GF-D8 (cell line): Measurements from ENCODE around the gene MAPKAP1.

Source experiments
- DNase-seq: peaks from one replicate; lab custom pipeline; 2025; lab: John Stamatoyannopoulos, UW

The MAPKAP1 gene

DNA sequence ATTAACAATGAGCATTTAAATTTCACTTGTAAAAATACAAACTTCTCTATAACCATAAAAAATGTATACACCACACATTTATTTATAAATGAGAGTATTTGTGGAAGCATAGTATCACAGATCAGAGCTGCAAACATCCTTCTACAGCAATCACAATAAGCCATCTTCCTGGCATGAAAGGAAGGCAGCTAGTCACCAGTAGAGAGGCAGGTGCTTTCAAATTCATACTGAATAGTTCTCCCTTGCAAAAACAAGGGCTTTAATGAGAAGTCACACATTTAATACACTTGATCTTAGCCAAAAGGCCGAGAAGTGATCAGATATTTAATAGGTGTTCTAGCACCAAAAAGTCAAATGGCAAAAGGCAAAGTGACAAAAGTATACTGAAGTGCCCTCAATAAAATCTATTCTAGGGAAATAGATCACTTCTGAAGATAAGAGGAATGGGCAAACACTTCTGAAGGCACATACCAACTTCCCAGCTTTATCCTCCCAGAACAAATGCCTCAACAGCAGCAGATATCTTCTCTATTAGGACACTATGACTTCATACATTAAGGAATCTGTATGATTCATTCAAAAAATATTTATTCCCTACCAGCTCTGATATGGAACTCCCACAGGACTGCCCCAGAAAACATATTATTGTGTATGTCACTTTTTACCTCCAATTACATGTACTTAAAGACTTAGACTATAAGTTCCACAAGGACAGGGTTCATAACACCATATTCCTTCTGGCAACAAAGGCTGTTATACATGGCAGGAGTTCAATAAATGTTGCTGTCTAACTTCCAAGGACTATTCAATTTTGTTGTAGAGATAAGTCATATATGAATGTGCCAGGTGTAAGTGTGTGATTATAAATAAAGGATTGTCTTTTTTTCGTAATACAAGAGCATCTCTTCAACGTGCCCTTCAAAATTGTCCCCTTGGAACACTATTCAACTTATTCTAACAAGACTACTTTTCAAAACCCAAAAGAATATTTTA, 31.7 kb downstream of the MAPKAP1 start:
- no peak for DNase-seq

DNA sequence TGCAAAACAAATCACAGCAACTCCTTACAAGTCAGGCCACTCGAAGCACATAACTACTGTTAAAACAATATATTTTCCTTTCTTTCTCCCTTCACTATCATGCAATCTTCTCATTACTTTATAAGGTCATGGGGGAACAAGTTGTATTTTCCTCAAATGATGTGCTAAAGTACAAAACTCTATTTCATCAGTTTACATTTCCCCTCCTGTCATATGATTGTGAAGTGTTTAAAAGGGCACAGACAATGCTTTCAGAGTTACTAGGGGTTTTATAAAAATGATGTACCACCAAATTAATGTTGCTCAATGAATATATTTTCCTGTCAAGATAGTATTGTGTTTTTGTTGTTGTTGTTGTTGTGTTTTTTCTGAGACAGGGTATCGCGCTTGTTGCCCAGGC, 34.1 kb downstream of the MAPKAP1 start:
- no peak for DNase-seq

DNA sequence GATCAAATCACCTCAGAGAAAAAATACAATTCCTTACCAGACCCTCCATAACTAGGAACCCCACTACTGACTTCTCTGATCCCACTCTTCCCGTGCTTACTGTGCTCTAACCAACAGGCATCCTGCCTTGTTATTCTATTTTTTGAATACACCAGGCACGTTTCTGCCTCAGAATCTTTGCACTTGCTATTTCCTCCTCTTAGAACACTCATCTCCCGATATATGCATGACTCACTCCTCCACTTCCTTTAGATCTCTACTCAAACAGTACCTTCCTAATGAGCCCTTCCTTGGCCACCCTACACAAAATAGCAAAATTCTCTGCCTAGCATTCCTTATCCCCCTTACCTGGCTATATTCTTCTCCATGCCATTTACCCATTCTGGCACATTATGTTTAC, 43.9 kb downstream of the MAPKAP1 start:
- no peak for DNase-seq

DNA sequence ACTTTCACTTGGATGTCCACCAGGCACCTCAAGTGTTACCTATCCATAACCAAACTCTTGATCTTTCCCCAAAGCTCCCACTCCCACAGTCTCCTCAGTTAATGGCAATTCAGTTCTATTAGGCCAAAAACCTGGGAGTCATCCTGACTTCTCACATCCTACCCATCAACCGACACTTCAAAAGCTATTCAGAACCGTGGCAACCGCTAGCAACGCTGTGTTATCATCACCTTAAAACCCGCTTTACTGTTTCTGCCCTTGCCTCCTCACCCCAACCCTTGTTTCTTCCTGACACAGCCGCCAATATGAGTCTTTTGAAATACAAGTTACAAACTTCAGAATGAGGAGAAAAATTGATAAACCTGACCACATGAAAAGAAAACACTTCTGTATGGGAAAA, 46.5 kb downstream of the MAPKAP1 start:
- DNase-seq = no peak

DNA sequence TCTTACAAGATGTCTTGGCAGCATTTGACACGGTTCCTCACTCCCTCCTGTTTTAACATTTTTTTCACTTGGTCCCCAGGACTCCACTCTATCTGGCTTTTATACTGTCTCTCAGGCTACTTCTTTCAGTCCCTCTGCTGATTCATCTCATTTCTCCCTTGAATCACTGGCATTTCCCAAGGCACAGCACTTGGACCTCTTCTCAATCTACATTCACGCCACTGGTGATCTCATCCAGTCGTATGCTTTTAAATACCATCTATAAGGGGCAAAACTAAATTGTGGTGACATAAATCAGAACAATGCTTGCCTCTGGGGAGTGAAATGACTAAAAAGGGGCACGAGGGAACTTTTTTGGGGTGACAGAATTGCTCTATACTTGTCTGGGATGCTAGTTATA, 47.1 kb downstream of the MAPKAP1 start:
- no peak for DNase-seq

DNA sequence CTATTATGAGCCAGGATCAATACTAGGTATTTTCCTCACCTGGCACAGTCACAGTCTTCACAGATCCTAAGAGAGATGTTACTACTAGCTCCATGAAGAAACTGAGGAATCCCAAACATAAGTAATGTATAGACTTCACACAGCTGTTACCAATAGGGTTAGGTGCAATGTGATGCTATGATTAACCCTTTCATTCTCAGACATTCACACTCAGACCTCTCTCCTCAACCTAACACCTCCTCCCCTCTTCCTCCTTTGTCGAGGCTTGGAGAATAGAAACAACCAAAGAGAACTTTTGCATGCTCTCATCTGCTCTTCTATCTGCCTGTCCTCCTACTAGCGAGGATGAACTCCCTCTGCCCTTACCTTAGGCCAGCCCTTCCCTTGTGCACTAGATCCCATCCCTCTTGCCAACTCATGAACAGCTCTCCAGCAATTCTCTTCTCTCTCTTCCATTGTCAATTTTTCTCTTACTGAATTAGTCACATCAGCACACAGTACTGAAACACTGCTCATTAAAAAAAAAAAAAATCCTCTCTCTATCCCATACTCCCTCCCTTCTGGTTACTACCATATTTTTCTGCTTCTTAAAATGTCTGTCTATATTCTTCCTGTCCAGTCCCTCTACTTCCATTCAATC, 47.7 kb downstream of the MAPKAP1 start:
- DNase-seq = no peak

DNA sequence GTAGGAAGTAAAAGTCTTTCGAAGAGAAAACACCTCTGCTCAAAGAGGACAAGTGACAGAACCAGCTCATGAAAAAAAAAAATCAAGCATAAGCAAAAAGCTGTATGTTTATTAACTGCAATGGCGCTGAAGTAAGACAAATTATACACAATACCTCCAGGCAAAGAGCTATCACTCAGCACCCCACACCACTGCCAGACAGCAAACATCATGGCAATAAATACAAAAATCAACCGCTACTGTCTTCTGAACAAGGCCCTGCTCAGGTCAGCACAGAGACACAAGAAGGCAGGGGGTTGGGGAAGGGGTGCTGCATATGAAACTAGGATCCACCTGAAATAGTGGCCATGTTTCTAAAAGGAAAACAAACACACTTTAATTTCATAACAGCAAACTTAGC, 50.4 kb downstream of the MAPKAP1 start:
- DNase-seq = no peak

DNA sequence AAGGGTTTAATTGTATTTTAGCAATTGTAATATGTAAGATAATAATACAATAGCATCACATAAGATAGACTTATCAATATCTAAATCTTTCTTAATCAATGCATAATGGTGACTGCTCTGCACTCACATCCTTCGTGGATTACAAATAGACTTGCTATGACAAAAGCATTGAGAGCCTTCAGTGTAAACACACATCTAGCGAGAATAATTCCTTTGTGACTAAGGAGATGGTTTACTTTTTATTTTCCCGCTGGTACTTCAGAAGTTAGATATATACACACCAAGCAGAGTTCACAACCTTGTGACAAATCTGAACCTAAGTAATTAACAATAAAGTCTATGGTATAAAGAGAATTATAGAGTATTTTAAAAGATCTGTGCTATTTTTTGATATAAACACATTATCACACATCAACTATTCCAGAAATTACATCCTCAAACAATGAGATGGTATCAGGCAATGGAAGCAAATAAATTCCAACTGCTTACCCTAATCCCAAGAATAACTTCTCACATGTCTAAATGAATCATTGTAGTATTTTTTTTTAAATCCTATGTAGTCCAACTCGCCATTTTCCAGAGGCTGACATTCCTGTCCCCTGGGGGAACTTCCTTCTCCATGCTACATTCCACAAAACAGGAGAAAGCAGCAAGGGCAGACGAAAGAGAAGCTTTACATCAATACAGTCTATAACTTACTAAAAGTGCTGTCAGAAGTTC, 51.2 kb downstream of the MAPKAP1 start:
- DNase-seq = no peak

DNA sequence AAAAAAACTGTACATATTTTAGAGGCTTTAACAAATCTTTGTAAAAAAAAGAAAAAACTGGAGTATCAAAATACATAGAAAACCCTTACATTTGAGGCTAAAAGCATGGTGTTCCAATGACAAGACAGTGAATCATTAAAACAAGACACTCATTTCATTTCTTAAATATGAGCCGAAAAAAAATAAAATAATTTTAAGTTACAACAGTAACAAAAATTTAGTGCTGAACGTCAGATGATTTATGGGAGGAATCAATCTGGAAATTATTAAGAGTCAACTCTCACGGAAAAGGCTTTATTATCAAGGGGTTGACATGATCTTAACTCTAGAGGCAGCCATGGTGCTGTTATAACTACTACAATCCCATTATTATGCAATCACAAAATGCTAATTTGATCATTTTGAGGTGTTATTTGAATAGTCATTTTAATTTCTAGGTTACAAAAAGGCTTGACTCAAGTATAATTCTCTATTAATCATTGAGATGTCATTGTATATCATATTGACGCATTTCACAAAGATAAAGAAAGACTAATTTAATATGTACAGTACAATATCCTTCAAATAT, 51.9 kb downstream of the MAPKAP1 start:
- no peak for DNase-seq

DNA sequence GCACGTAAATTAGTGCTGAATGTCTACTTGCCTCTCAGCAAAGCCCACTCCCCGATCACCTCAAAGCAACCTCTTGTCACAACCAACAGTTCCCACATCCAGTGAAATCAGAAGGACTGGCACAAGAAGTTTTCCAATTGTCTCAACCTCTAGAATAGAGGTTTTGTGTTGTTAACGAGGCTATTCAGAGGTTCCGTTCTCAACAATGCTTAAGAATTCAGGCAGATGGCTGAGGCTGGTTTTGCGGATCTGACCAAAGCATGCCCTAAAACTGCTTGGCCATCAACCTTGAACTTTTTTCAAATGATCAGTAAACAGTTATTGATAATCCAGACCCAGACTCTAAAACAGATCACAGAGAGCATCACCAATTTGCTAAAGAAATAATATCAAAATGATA, 52.9 kb downstream of the MAPKAP1 start:
- no peak for DNase-seq

DNA sequence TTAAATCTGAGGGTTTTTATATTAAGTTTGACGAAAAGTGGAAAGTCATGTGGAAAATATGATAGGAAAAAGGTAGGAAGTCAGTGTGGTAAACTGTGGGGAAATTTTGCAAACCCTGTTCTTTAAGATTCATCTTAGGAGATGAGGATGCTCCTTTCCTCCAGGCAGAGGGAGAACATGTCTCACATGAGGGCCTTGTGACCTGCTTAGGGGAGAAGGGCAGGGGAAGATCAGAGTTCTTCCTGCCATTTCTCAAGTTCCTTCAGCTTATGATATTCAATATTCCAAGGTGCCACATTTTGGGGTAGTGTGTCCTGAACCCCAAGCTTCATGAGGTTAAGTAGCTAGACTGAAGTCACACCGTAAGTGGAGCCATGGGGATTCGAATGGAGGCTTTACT, 53.7 kb downstream of the MAPKAP1 start:
- DNase-seq = no peak

DNA sequence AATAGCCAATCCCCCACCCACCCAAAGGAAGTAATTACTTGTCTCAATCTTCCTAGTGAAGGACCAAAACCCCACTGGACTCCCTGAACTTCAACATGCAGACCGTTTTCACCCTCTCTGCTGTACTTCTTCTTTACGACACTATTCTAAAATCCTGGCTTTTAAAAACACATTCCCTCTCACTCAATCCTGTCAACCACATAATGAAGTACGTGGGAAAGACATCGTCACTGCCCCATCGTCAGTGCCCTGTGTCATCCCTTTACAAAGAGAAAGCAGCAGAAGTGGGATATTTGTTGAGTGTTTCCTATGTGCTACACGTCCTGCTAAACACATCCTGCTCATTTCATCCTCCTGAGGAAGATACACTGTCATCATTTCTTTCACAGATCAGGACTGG, 54.2 kb downstream of the MAPKAP1 start:
- no peak for DNase-seq

DNA sequence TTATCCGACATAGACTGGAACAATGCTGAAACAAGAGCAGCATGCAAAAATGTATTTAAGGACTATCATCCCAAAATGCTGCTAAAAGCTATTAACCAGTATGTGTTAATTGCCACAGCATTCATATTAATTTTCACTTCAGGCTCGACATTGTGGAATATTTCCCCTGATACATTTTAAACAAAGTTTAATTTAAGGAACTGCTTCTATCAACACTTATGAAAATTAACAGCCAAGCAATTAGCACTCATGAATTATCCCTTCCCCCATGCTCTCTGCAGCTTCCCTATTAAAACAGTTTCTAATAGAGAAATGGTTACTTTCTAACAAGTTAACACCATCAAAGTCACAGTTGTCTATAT, 54.8 kb downstream of the MAPKAP1 start:
- no peak for DNase-seq

DNA sequence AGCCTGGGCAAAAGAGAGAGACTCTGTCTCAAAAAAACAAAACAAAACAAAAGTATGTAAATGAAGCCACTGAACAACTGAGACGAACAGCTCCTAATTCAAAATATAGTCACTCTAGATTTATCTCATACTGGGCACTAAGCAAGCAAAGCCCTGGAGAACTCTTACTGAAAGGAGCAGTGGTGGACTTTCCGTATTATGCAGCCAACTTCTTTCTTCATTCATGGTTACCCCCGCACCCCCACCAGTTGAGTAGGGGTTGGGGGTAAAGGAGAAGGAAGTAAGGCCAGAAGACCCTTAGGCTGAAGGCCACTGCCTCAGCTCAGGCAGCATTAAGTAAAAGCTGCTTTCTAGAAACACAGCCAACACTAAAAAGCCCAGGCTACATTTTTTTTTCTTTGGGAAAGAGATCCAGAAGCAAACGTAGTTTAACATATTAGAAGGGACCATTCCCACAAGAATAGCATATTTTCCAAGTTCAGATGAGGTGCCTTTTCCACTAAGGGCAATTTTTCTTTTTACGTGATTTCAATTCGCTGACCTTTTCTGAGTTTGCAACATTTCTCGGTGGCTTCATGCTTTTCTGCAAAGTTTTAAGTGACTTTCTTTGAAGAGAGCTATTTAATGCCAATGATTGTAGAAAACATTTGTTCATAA, 55.3 kb downstream of the MAPKAP1 start:
- DNase-seq = no peak

DNA sequence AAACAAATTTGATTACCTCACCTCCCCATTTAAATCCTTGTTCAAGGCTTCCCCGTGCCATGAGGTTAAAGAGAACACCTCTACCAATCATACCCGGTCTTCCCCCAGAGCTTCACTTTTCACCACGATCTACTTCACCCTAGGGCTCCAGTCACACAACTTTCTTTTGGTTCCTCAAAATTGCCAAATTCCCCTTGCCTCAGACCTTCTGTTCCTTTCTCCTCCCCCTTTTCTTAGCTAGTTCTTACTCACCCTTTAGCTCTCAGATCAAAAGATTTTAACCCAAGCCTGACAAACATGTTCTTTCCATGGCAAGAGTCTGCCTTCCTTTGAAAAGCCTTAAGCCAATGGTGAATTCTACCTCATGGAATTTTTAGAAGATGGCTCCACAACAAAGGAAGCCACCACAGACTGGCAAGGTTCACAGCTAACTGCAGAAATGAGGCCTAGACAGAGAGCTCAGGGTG, 56.7 kb downstream of the MAPKAP1 start:
- DNase-seq = peak; percentile 71

DNA sequence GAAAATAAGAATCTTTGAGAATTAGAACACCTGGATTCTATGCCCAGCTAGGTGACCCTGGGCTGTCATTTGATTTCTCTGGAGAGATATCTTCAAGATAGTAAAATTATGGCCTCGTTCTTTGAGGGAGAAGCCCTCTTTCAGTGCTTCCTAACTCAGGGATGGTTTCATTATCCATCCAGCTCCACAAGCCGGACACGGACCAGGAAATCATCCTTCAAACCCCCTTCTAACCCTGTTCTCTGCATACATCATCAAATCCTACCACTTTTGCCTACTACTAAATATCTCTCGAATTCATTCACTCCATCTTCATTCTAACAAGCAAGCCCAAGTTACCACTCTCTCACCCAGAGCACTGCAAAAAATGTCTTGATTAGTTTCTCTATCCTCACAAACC, 57.2 kb downstream of the MAPKAP1 start:
- no peak for DNase-seq

DNA sequence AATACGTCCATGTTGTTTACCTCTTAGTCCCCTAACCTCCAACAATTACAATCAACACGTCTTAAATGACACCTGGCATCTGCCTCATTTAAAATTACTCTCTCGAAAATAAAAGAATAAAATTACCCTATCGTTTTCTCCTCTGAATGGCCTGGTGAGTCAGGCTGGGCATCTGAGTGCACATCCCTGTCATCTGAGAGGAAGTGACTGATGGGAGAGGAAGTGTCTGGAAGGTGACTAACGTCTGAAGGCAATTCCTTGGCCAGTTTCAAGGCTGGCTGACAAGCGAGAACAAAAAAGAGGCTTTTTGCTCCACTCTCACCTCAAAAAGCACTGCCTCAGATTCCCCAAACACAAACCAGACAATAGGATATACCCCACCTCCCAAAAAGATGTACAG, 57.7 kb downstream of the MAPKAP1 start:
- DNase-seq = no peak

DNA sequence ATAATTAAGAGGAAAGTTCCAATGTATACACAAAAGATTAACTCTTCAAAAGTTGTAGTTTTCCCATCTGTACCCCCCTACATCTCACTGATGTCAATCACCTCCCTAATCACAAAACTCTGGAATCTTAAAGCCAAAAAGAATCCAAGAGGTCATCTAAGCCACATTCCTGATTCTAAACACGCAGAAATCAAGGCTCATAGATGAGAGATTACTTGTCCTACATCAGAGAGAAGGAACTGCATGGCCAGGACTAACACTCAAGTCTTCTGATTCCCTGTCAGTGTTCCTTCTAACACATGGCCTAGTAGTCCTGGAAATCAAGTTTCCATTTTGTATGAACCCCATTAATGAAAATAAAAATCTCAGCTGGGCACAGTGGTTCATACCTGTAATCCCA, 58.7 kb downstream of the MAPKAP1 start:
- DNase-seq = no peak

DNA sequence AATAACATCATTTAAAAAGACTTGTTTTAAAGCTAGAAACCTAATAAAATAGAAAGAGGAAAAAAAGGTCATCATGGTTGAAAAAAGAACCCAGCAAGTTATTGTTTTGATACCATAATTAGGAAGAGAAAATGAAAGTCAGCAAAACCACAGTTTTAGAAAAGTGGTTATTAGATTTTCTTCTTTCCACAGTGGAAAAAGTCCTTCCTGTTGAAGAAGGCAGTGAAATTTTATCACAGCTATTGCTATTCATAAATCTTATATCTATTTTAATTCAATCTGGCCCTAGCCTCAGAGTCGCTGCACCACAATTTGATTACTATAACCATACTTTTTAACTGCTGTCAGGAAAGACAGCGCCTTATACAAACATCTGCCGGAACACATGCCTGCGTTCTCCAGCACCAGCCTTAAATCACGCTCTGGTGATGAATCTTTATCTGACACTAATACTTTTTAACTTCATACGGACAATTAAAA, 60.3 kb downstream of the MAPKAP1 start:
- no peak for DNase-seq

DNA sequence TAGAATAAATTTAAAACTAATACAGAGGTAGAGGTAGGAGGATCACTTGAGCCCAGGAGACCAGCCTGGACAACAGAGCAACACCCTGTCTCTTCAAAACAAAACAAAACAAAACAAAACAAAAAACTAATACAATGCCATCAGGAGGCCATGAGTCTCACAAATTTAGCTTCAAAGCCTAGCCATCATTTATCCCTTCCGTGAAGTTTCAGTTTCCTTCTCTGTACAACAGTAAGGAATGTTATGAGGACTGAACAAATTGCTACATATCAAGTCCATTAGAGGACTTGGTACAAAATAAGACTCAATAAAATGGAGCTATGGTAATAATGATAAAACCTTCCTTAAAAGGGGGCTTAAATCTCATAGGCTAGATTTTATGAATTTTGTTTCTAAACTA, 60.8 kb downstream of the MAPKAP1 start:
- no peak for DNase-seq

DNA sequence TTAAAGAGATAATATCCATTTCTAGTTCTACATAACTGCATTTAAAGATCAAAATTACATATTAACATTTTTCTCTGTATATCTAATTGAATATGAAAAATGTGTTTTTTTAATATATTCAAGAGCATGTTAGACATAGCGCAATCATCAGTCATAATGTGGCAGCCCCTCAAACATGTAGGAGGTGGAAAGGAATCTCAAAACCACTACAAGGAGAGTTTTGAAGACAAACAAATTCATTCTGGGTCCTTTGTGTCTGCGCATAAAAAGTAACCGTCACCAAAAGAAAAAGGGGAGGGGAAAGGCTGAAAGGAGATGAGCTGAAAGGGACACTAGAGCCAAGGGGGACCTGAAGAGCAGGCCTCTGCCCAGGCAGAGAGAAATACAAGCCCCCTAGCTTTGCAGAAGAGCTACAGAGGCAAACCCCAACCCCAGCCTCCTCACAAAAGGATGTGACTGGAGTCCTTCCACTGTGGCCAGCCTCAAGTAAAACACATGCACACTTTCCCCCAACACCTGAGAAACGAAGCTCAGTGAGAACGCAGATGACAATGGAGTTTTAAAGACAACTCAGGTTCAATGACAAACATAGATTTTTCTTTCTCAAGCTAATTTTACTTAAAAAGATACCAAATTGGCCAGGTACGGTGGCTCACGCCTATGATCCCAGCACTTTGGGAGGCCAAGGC, 62.0 kb downstream of the MAPKAP1 start:
- DNase-seq = no peak
